A549 (cell line): Measurements from ENCODE around the gene SLC7A11.

ENCODE experiments used
- CEBPB ChIP-seq, 2 experiments: fragments of >200 bp in 1 of 2; sonication (Bioruptor Twin) in 1 of 2; formaldehyde crosslinking in 1 of 2; IDR thresholded peaks; 2 replicates each; pipeline ENCODE4 v1.6.1; 2012 to 2016
- CHD2 ChIP-seq: fragments of 150-350 bp; IDR thresholded peaks from 2 replicates; pipeline ENCODE4 v1.6.1; 2014; ENCODE audit warnings: low read length; ENCODE audit not compliant: partially characterized antibody
- CTCF ChIP-seq: fragments of >200 bp; sonication (Bioruptor Twin); formaldehyde crosslinking; IDR thresholded peaks from 3 replicates; pipeline ENCODE4 v1.5.1; 2016
- ESRRA ChIP-seq: fragments of 150-350 bp; IDR thresholded peaks from 2 replicates; pipeline ENCODE4 v1.6.1; 2014; ENCODE audit warnings: mild to moderate bottlenecking, low read length, borderline replicate concordance
- JUN ChIP-seq, 2 experiments: fragments of >200 bp; sonication (Bioruptor Twin); formaldehyde crosslinking; IDR thresholded peaks; 2 replicates in 1 of 2; 3 replicates in 1 of 2; pipeline ENCODE4 v1.6.1; 2016 to 2017
- MAFK ChIP-seq: fragments of 450-650 bp; IDR thresholded peaks from 2 replicates; pipeline ENCODE4 v1.6.1; 2014; ENCODE audit not compliant: partially characterized antibody
- PHF8 ChIP-seq: fragments of 200-600 bp; sonication (generic); IDR thresholded peaks from 2 replicates; pipeline ENCODE4 v1.6.1; 2016; ENCODE audit warnings: low read depth, mild to moderate bottlenecking, antibody characterized with exemption, moderate library complexity, borderline replicate concordance
- POLR2A ChIP-seq: IDR thresholded peaks from 2 replicates; pipeline ENCODE4 v1.6.1; 2012; ENCODE audit warnings: mild to moderate bottlenecking, low read length
- RAD21 ChIP-seq, 2 experiments: fragments of >200 bp in 1 of 2; sonication (Bioruptor Twin) in 1 of 2; formaldehyde crosslinking in 1 of 2; IDR thresholded peaks in 1 of 2; conservative IDR thresholded peaks in 1 of 2; 2 replicates in 1 of 2; 3 replicates in 1 of 2; pipeline ENCODE4 v1.6.1; 2012 to 2018; ENCODE audit warnings: inconsistent platforms in 1 of 2
- RARB ChIP-seq: fragments of 250-450 bp; sonication (Bioruptor Pico); IDR thresholded peaks from 2 replicates; pipeline ENCODE4 v1.8.0; 2021; ENCODE audit warnings: mild to moderate bottlenecking, moderate library complexity
- REST ChIP-seq: fragments of 200-600 bp; sonication (generic); IDR thresholded peaks from 2 replicates; pipeline ENCODE4 v1.6.1; 2016; ENCODE audit warnings: antibody characterized with exemption, mild to moderate bottlenecking, moderate library complexity
- SMC3 ChIP-seq: fragments of >200 bp; sonication (Bioruptor Twin); formaldehyde crosslinking; IDR thresholded peaks from 3 replicates; pipeline ENCODE4 v1.6.1; 2018; ENCODE audit warnings: inconsistent platforms
- USF2 ChIP-seq: fragments of 450-650 bp; IDR thresholded peaks from 2 replicates; pipeline ENCODE4 v1.6.1; 2014; ENCODE audit warnings: antibody characterized with exemption
- ZC3H11A ChIP-seq: fragments of 450-650 bp; IDR thresholded peaks from 2 replicates; pipeline ENCODE4 v1.6.1; 2014; ENCODE audit warnings: antibody characterized with exemption, mild to moderate bottlenecking

GRCh38 chr4:138252551-138252950 lies 10.4 kb upstream of the SLC7A11 start:
- TF ChIP-seq ESRRA (no peak), POLR2A (no peak), CTCF (no peak), USF2 (no peak), REST (no peak), CEBPB (IDR thresholded peaks at IDR 0.05) (peak; percentile 6 to 54; a peak in 2 of 4 replicates), JUN (IDR thresholded peaks at IDR 0.05) (no peak), RAD21 (conservative IDR thresholded peaks at IDR 0.05 in 1 of 2, IDR thresholded peaks at IDR 0.05 in 1 of 2) (no peak), SMC3 (no peak), MAFK (peak; percentile 75), ZC3H11A (no peak), CHD2 (no peak), RARB (CRISPR knock-in tag) (no peak), PHF8 (no peak)
